Measurements from ENCODE around the gene TUBA4A.

Gene TUBA4A

DNA sequence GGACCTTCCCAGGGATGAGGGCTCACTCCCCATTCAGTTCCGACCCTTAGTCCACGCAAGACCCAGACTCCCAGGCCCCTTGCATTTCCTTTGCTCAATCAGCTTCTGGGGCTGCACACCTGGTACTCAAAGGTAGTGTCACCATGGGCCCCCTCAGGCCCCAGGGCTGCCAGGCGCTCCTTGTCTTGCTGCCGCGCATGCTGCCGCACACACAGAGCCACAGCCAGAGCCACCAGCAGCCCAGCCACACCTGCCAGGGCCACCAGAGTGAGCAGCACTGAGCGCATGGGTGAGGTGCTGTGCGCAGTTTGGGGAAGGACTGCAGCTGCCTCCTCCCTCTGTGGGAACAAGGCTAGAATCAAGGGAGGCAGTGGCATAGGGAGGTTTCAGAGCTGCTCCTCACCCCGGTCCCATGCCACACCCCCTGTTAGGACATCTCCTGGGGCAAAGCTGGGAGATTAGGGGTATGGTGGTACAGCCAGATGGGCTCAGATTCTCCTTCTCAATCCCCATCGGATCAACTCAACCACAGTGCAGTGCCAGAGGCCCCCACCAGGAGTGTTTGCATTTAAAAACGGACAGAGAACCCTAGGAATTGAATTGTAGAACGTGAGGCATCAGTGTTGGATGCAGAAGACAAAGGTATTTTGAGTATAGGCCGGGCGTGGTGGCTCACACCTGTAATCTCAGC is 44.2 kb upstream of the TUBA4A start:
- TF ChIP-seq, protein P1, sequence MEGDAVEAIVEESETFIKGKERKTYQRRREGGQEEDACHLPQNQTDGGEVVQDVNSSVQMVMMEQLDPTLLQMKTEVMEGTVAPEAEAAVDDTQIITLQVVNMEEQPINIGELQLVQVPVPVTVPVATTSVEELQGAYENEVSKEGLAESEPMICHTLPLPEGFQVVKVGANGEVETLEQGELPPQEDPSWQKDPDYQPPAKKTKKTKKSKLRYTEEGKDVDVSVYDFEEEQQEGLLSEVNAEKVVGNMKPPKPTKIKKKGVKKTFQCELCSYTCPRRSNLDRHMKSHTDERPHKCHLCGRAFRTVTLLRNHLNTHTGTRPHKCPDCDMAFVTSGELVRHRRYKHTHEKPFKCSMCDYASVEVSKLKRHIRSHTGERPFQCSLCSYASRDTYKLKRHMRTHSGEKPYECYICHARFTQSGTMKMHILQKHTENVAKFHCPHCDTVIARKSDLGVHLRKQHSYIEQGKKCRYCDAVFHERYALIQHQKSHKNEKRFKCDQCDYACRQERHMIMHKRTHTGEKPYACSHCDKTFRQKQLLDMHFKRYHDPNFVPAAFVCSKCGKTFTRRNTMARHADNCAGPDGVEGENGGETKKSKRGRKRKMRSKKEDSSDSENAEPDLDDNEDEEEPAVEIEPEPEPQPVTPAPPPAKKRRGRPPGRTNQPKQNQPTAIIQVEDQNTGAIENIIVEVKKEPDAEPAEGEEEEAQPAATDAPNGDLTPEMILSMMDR (IDR thresholded peaks at IDR 0.05) = no peak
- peaks cover 0 to 37% of the 10 kb centered on the region in 2 donors for H3K27me3 ChIP-seq
- peaks cover 0 to 22% (median 8%) of the 10 kb centered on the region in 4 donors for H3K4me1 ChIP-seq
- no peak for DNase-seq
- no peak overlapping the region for H3K4me3 ChIP-seq
- H3K36me3 ChIP-seq = no peaks in the 10 kb centered on the region
- no peak overlapping the region for H3K27ac ChIP-seq
- intact Hi-C loops (cut with DNase I; ENCODE audit: low total_unique reads) = loop anchor here (10.0 kb wide), 2 partner anchors 73 to 237 kb away; partner anchors contain the start of genes ANKZF1 and ATG9A
- no peaks in the 10 kb centered on the region for H3K9me3 ChIP-seq

DNA sequence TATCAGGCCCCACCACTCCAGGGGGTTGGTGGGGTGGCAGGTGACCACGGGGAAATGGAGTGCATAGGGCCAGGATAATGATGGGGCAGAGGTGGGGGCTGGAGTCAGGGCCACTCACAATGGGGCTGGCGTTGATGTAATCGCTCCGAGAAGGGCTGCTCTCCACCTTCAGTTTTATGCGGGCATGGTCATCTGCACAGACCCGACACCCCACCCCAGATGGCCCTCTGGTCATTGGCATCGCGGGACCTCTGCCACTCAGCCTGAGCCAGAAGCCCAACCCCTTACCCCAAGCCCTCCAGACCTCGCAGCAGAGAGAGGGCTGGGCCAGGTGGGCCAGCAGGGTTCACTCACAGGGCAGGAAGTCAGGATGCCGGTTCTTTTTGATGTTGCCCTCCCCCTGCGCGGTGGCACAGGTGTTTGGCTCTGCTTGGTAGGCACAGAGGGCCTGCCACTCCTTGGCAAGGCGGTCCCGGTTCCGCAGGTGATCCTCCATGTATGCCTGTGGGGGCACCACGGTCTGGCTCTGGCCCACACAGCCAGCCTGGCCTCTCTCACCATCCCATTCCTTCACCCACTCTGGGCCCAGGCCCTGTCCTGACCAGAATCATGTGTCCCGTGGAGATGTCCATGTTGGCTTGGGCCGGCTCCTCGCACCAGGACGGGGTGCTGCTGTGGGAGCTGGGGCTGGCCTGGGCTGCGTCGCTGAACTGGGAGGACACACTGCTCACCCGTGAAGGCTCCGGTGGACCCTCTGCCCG is 43.1 kb upstream of the TUBA4A start:
- Histone ChIP-seq H3K27me3 (peaks cover 0 to 26% of the 10 kb centered on the region in 2 donors), H3K4me3 (no peak overlapping the region), H3K27ac (no peak overlapping the region), H3K4me1 (peaks cover 0 to 22% (median 8%) of the 10 kb centered on the region in 4 donors), H3K36me3 (no peaks in the 10 kb centered on the region), H3K9me3 (no peaks in the 10 kb centered on the region)
- TF ChIP-seq, protein P1 (IDR thresholded peaks at IDR 0.05) = no peak
- DNase-seq = no peak
- intact Hi-C loops (cut with DNase I; ENCODE audit: low total_unique reads) = loop anchor here (10.0 kb wide), 2 partner anchors 72 to 238 kb away; partner anchors contain the start of genes ANKZF1 and ATG9A

DNA sequence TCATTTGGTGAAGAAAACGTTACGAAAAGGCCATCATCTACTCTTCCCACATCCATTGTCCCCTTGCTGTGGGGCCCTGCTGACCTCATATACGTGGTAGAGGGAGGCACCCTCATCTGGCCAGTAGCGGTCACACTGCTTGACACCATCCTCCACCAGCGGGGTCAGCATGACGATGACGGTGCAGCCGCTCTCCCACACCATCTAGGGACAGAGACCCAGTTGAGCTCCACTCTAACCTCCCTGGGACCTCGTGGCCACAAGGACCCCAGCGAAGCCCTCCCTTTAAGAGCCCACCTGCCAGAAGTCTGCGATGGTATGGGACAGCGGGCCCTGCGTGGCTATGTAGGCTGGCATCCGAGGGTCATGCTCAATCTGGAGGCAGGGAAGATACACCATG is 42.4 kb upstream of the TUBA4A start:
- Histone ChIP-seq H3K4me1 (peaks cover 0 to 22% (median 8%) of the 10 kb centered on the region in 4 donors), H3K27me3 (peaks cover 0 to 22% of the 10 kb centered on the region in 2 donors), H3K27ac (no peak overlapping the region), H3K36me3 (no peaks in the 10 kb centered on the region), H3K4me3 (no peak overlapping the region), H3K9me3 (no peaks in the 10 kb centered on the region)
- no peak for DNase-seq
- TF ChIP-seq, protein P1 (IDR thresholded peaks at IDR 0.05) = no peak
- intact Hi-C loops (cut with DNase I; ENCODE audit: low total_unique reads) = loop anchor here (10.0 kb wide), 2 partner anchors 71 to 239 kb away; partner anchors contain the start of genes ANKZF1 and ATG9A

DNA sequence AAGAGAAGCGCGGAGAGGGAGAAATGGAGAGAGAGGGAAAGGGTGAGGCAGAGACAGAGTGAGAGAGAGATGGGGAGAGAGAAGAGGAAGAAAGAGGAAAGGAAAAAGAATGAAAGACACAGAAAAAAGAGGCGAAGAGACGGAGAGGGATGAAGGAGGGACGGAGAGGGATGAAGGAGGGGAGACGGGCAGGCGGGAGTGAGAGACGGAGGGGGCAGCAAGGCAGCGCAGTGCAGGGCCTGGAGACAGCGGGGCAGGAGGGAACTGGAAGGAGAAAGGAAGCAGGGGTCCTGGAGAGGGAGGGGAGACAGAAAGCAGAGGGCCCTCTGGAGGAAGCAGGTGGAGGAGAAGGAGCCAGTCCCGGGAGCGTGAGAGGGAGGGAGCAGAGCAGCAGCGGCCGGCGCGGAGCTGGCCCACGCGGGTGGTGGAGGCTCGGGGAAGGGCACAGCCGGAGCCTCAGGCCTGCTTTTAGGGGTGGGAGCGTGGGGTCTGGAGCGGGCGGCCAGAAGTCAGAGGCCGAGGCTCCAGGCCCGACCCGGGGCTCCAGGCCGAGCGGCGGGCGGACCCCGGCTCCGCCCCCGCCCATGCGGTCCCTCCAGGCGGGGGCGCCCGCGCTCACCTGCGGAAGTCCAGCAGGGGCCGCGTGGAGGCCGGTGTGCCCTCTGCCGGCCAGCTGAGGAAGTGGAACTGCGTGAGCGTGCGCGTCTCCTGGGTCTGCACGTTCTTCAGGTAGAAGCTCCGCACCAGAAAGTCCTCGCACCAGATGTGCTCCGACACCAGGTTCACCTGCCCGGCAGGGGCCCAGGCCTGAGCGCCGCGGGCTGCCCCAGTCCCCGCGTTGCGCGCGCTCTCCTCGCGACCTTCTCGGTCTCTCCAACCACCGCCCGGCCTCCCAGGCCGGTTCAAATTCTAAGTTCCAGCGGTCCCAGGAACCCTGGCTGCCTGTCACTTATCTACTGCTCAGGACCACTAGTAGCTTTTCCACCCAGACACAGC is 40.9 kb upstream of the TUBA4A start:
- intact Hi-C loops (cut with DNase I; ENCODE audit: low total_unique reads) = loop anchor here (1.0 to 10.0 kb wide), 4 partner anchors 16 to 240 kb away; partner anchors contain the start of genes ANKZF1, ATG9A, DNAJB2 and NHEJ1
- H3K4me3 ChIP-seq = peak overlapping the region; percentile 55 to 61
- H3K27ac ChIP-seq = peak overlapping the region; percentile 78 to 86
- TF ChIP-seq, protein P1 (IDR thresholded peaks at IDR 0.05) = peak; percentile 99 to 100
- H3K27me3 ChIP-seq = peaks cover 0 to 12% of the 10 kb centered on the region in 2 donors
- peaks cover 0 to 29% (median 14%) of the 10 kb centered on the region in 4 donors for H3K4me1 ChIP-seq
- H3K36me3 ChIP-seq = no peaks in the 10 kb centered on the region
- H3K9me3 ChIP-seq = no peaks in the 10 kb centered on the region
- DNase-seq = peak; percentile 82 to 87
